Neural crest cell (in vitro differentiated cells): ENCODE results near the gene ASAH2. TPM values are rescaled to one million over a fixed set of nuclear protein-coding genes. Genes with fewer than 3 reads are reported as not detected.

Source experiments
- DNase-seq: peaks from one replicate; pipeline ENCODE4 v3.0.0; 2021; ENCODE audit warnings: low read depth, mixed read lengths, low spot score
- H3K27ac Mint-ChIP-seq: one replicate; pipeline ENCODE4 v1.8.0; 2021; ENCODE audit warnings: mild to moderate bottlenecking, mixed read lengths; ENCODE audit not compliant: unreplicated experiment
- H3K27me3 Mint-ChIP-seq: 2 replicates; pipeline ENCODE4 v1.8.0; 2021; ENCODE audit warnings: low read depth, mild to moderate bottlenecking, mixed read lengths
- H3K36me3 Mint-ChIP-seq: 2 replicates; pipeline ENCODE4 v1.8.0; 2021; ENCODE audit warnings: low read depth, mild to moderate bottlenecking, mixed read lengths
- H3K4me1 Mint-ChIP-seq: 2 replicates; pipeline ENCODE4 v1.8.0; 2021; ENCODE audit warnings: mixed read lengths
- H3K4me3 Mint-ChIP-seq: one replicate; pipeline ENCODE4 v1.8.0; 2021; ENCODE audit warnings: mild to moderate bottlenecking, mixed read lengths
- H3K9me3 Mint-ChIP-seq: 2 replicates; pipeline ENCODE4 v1.8.0; 2021; ENCODE audit warnings: mixed read lengths
- CTCF ChIP-seq: fragments of 200-600 bp; sonication (generic); conservative IDR thresholded peaks from 2 replicates; pipeline ENCODE4 v1.5.0; 2021; ENCODE audit warnings: antibody characterized with exemption, mild to moderate bottlenecking
- long read RNA-seq: library from polyadenylated mRNA; unstranded; transcript quantifications from one replicate; pipeline ENCODE4 v2.0.0, GENCODE V29; 2020
- total RNA-seq: library from RNA; stranded (reverse); gene quantifications from 2 replicates; pipeline ENCODE4 v1.2.1, GENCODE V29; 2021

ASAH2 gene
- total RNA-seq, result 5.9 and 6.9 TPM in 2 replicates
- long read RNA-seq, partial matches to known transcripts, result 0 of 2 reads
- long read RNA-seq, other reads (novel, unspliced or antisense), result 2 of 2 reads

- Mint-ChIP-seq H3K9me3 (no peaks in the 10 kb centered on the region), H3K27me3 (peaks cover 55% of the 10 kb centered on the region), H3K36me3 (no peaks in the 10 kb centered on the region), H3K27ac (no peak within 1 kb of the TSS), H3K4me3 (no peak within 1 kb of the TSS), H3K4me1 (no peaks in the 10 kb centered on the region)
- no peak for TF ChIP-seq CTCF
- no peak for DNase-seq
These were observed at the start of gene ASAH2 for GRCh38 chr10:50251394-50251793. Gene ASAH2, minus strand, starts transcription at chr10:50251516. Its CDS starts 2,906 bp downstream, at chr10:50248610.

- H3K27me3 Mint-ChIP-seq, result no peaks in the 10 kb centered on the region
- H3K9me3 Mint-ChIP-seq, result peaks cover 8% of the 10 kb centered on the region
- H3K4me1 Mint-ChIP-seq, result no peaks in the 10 kb centered on the region
- no peak overlapping the region for H3K4me3 Mint-ChIP-seq
- peaks cover 8% of the 10 kb centered on the region for H3K36me3 Mint-ChIP-seq
- DNase-seq, result no peak
- TF ChIP-seq CTCF, result no peak
- H3K27ac Mint-ChIP-seq, result no peak overlapping the region
These were observed 48.8 kb upstream of the ASAH2 start for GRCh38 chr10:50299948-50300669.

- no peak overlapping the region for H3K27ac Mint-ChIP-seq
- H3K9me3 Mint-ChIP-seq, result peaks cover 8% of the 10 kb centered on the region
- no peak overlapping the region for H3K4me3 Mint-ChIP-seq
- peaks cover 5% of the 10 kb centered on the region for H3K36me3 Mint-ChIP-seq
- no peaks in the 10 kb centered on the region for H3K27me3 Mint-ChIP-seq
- no peaks in the 10 kb centered on the region for H3K4me1 Mint-ChIP-seq
- no peak for TF ChIP-seq CTCF
- no peak for DNase-seq
These were observed 44.1 kb upstream of the ASAH2 start for GRCh38 chr10:50295367-50295766.

GRCh38 chr10:50294582-50294981 lies 43.3 kb upstream of the ASAH2 start:
- no peaks in the 10 kb centered on the region for H3K4me1 Mint-ChIP-seq
- DNase-seq, result no peak
- peaks cover 8% of the 10 kb centered on the region for H3K9me3 Mint-ChIP-seq
- no peaks in the 10 kb centered on the region for H3K27me3 Mint-ChIP-seq
- no peak overlapping the region for H3K4me3 Mint-ChIP-seq
- TF ChIP-seq CTCF, result no peak
- peak overlapping the region; percentile 10 for H3K27ac Mint-ChIP-seq
- H3K36me3 Mint-ChIP-seq, result peaks cover 5% of the 10 kb centered on the region

- Mint-ChIP-seq H3K9me3 (peaks cover 8% of the 10 kb centered on the region), H3K36me3 (peaks cover 5% of the 10 kb centered on the region), H3K27ac (no peak overlapping the region), H3K4me1 (no peaks in the 10 kb centered on the region), H3K4me3 (no peak overlapping the region), H3K27me3 (no peaks in the 10 kb centered on the region)
- no peak for TF ChIP-seq CTCF
- DNase-seq, result no peak
These were observed 42.4 kb upstream of the ASAH2 start for GRCh38 chr10:50293513-50294313.
